ENCODE measurements around the gene TMEM163.

DNA sequence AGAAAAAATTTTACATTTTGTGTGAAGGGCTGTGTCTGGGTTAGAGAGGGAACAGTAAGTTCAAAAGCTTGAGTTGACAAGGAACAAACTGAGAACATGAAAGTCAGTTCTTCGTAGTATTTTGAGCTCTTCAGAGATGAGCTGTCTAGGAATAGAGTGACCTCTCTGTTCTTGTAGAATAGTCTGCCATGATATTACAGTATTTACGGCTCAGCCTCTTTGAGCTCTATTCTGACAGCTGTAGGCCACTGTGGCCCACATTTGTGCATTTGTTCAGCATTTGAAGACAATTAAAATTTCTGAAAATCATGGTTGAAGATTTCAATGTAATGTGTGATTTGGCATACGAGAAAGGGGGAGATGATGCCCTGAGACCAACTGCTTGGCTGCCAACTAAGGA is 292.1 kb downstream of the TMEM163 start:
- TF ChIP-seq, protein P1, sequence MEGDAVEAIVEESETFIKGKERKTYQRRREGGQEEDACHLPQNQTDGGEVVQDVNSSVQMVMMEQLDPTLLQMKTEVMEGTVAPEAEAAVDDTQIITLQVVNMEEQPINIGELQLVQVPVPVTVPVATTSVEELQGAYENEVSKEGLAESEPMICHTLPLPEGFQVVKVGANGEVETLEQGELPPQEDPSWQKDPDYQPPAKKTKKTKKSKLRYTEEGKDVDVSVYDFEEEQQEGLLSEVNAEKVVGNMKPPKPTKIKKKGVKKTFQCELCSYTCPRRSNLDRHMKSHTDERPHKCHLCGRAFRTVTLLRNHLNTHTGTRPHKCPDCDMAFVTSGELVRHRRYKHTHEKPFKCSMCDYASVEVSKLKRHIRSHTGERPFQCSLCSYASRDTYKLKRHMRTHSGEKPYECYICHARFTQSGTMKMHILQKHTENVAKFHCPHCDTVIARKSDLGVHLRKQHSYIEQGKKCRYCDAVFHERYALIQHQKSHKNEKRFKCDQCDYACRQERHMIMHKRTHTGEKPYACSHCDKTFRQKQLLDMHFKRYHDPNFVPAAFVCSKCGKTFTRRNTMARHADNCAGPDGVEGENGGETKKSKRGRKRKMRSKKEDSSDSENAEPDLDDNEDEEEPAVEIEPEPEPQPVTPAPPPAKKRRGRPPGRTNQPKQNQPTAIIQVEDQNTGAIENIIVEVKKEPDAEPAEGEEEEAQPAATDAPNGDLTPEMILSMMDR (IDR thresholded peaks at IDR 0.05), result no peak
- TF ChIP-seq POLR2A (IDR thresholded peaks at IDR 0.05), result no peak
